Uterus (tissue), 4 donors: Measurements from ENCODE around the gene DGKG. TPM values are rescaled to one million over a fixed set of nuclear protein-coding genes. Genes with fewer than 3 reads are reported as not detected.

ENCODE experiments used
- DNase-seq, 2 donors: peaks; one replicate each; pipeline ENCODE4 v3.0.0-alpha.2; 2019 to 2020
- H3K27ac ChIP-seq, 2 donors: fragments of 200-600 bp; sonication (generic); 1 replicate in 1 of 2; 2 replicates in 1 of 2; pipeline ENCODE4 v1.5.1; 2016 to 2018
- H3K27me3 ChIP-seq, 2 donors: fragments of 200-600 bp; sonication (generic); one replicate each; pipeline ENCODE4 v1.5.1; 2018 to 2019; ENCODE audit warnings: control low read depth in 1 of 2
- H3K36me3 ChIP-seq, 2 donors: fragments of 200-600 bp; sonication (generic); one replicate each; pipeline ENCODE4 v1.5.1; 2019; ENCODE audit warnings: control low read depth in 1 of 2
- H3K4me1 ChIP-seq, 2 donors: fragments of 200-600 bp; sonication (generic); one replicate each; pipeline ENCODE4 v1.5.1; 2018 to 2019; ENCODE audit warnings: control low read depth in 1 of 2
- H3K4me3 ChIP-seq, 2 donors: fragments of 200-600 bp; sonication (generic); 1 replicate in 1 of 2; 2 replicates in 1 of 2; pipeline ENCODE4 v1.5.1; 2018 to 2019; ENCODE audit warnings: mild to moderate bottlenecking in 1 of 2
- H3K9me3 ChIP-seq, 2 donors: fragments of 200-600 bp; sonication (generic); one replicate each; pipeline ENCODE4 v1.5.1; 2019; ENCODE audit warnings: control low read depth in 1 of 2
- POLR2A ChIP-seq, 2 donors: fragments of 450-650 bp; IDR thresholded peaks; one replicate each; pipeline ENCODE4 v1.6.1; 2016; ENCODE audit warnings: antibody characterized with exemption in 2 of 2, mild to moderate bottlenecking in 1 of 2, moderate library complexity in 1 of 2
- intact Hi-C: fragments of 100-400 bp; cut with DNase I; formaldehyde crosslinking; loops from one replicate; pipeline ENCODE4 v1.15.1; 2023; ENCODE audit warnings: low total_unique reads
- total RNA-seq, 4 donors: library from RNA; depleted of rRNA in 3 of 4; stranded (reverse); fragments of >200 nt in 3 of 4; gene quantifications; one replicate each; pipeline versions ENCODE4 v1.1.0 to v1.2.4, GENCODE V29; 2014 to 2023
- TF ChIP-seq, protein P1 (sequence below), 4 experiments: fragments of 200-600 bp in 2 of 4; fragments of 450-650 bp in 2 of 4; sonication (generic) in 2 of 4; IDR thresholded peaks; one replicate each; pipeline ENCODE4 v1.5.1; 2016 to 2019; ENCODE audit warnings: antibody characterized with exemption in 4 of 4, mild to moderate bottlenecking in 2 of 4, moderate library complexity in 1 of 4
- donor health status: DM: yes; HTN: yes; CAD: no.

The DGKG gene
- total RNA-seq, 4 donors from 2014 or later: 1.9 to 10.8 (median 6.7) TPM

DNA sequence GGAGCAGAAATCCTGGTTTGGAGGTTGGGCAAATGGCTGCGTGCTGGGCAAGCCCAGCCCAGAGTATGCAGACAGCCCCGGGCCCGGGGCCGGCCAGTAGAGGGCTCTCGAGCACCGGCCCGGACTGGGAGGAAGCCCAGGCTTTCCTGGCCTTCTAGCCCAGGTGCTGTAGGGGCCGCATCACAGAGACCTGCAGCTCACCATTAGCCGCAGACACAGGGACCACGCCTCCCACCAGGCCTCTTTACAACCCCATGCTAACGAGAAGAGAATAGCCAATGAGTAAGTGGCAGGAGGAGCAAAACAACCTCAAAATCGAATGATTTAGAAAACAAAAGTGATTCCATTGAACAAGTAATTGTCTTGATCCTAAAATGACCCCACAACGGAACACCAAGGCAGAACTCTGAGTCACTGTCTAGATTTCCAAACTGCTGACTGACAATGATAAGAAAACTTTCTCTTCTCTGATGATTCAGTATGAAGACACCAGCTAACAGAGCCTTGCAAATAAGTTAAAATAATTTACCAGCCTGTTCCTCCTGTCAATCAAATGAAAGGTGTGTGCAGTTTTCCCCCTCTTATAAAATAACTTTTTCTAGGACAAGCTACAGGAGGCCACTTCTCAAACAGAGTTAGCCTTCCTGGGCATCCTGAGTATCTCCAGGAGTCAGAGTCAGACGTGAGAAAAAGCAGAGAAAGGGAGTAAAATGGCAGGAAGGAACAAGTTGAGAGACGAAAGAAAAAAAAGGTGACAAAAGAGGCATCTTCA, 102.2 kb downstream of the DGKG start:
- no peak overlapping the region for H3K27ac ChIP-seq
- intact Hi-C loops: loop anchor here (10.0 kb wide), 1 partner anchor 285 kb away; the partner anchor contains the start of gene CRYGS

GRCh38 chr3:186258968-186259367, 103.1 kb downstream of the DGKG start:
- H3K9me3 ChIP-seq: no peaks in the 10 kb centered on the region
- TF ChIP-seq, protein P1, sequence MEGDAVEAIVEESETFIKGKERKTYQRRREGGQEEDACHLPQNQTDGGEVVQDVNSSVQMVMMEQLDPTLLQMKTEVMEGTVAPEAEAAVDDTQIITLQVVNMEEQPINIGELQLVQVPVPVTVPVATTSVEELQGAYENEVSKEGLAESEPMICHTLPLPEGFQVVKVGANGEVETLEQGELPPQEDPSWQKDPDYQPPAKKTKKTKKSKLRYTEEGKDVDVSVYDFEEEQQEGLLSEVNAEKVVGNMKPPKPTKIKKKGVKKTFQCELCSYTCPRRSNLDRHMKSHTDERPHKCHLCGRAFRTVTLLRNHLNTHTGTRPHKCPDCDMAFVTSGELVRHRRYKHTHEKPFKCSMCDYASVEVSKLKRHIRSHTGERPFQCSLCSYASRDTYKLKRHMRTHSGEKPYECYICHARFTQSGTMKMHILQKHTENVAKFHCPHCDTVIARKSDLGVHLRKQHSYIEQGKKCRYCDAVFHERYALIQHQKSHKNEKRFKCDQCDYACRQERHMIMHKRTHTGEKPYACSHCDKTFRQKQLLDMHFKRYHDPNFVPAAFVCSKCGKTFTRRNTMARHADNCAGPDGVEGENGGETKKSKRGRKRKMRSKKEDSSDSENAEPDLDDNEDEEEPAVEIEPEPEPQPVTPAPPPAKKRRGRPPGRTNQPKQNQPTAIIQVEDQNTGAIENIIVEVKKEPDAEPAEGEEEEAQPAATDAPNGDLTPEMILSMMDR (IDR thresholded peaks at IDR 0.05): no peak
- no peak for TF ChIP-seq POLR2A (IDR thresholded peaks at IDR 0.05)
- intact Hi-C loops: loop anchor here (10.0 kb wide), 1 partner anchor 286 kb away; the partner anchor contains the start of gene CRYGS
- H3K36me3 ChIP-seq: no peaks in the 10 kb centered on the region
- no peaks in the 10 kb centered on the region for H3K4me1 ChIP-seq
- H3K4me3 ChIP-seq: no peak overlapping the region
- no peak for DNase-seq
- H3K27ac ChIP-seq: no peak overlapping the region
- no peaks in the 10 kb centered on the region for H3K27me3 ChIP-seq

More for the DNA sequence above, 102.2 kb downstream of the DGKG start:
- Histone ChIP-seq H3K36me3 (no peaks in the 10 kb centered on the region), H3K9me3 (no peaks in the 10 kb centered on the region), H3K27me3 (no peaks in the 10 kb centered on the region), H3K4me3 (no peak overlapping the region), H3K4me1 (no peaks in the 10 kb centered on the region)
- DNase-seq: peak; percentile 30 to 53
- TF ChIP-seq POLR2A (IDR thresholded peaks at IDR 0.05): no peak
- TF ChIP-seq, protein P1 (IDR thresholded peaks at IDR 0.05): peak; percentile 66 to 75 (median 70)

DNA sequence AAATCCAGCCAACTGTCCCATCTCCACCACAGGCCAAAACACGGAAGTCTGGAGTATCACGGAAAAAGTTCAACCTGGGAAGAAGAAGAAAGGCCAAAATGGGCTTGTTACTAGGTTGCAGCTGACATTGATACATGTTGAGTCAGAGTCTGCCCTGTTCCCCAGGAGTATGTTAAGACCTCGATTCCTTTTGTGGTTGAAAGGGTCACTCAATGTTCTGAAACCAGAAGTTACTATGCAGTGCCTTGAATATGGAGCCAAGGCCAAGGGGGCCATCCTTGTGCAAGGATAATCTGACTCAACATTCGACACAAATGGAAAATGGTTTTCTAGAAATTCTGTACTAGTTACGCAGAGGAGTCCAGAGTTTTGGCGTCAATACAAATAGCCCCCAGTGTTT, 104.2 kb downstream of the DGKG start:
- Histone ChIP-seq H3K4me3 (no peak overlapping the region), H3K4me1 (no peaks in the 10 kb centered on the region), H3K27ac (no peak overlapping the region), H3K27me3 (no peaks in the 10 kb centered on the region), H3K36me3 (no peaks in the 10 kb centered on the region), H3K9me3 (no peaks in the 10 kb centered on the region)
- intact Hi-C loops: loop anchor here (10.0 kb wide), 1 partner anchor 287 kb away; the partner anchor contains the start of gene CRYGS
- TF ChIP-seq POLR2A (IDR thresholded peaks at IDR 0.05): no peak
- TF ChIP-seq, protein P1 (IDR thresholded peaks at IDR 0.05): no peak
- no peak for DNase-seq

GRCh38 chr3:186255703-186256331, 106.2 kb downstream of the DGKG start:
- H3K36me3 ChIP-seq: no peaks in the 10 kb centered on the region
- no peak overlapping the region for H3K27ac ChIP-seq

More at GRCh38 chr3:186255703-186256331, 106.2 kb downstream of the DGKG start:
- H3K9me3 ChIP-seq: no peaks in the 10 kb centered on the region
- DNase-seq: no peak
- intact Hi-C loops: loop anchor here (10.0 kb wide), 1 partner anchor 289 kb away; the partner anchor contains the start of gene CRYGS
- H3K27me3 ChIP-seq: no peaks in the 10 kb centered on the region
- H3K4me1 ChIP-seq: no peaks in the 10 kb centered on the region
- no peak overlapping the region for H3K4me3 ChIP-seq
- TF ChIP-seq, protein P1 (IDR thresholded peaks at IDR 0.05): no peak
- TF ChIP-seq POLR2A (IDR thresholded peaks at IDR 0.05): no peak
